Activated T-cell treated with anti-CD3 and anti-CD28 coated beads, Interleukin-2, amount 50 U/mL, for 72 hours (primary cell): Measurements from ENCODE around the gene METTL2B. TPM values are rescaled to one million over a fixed set of nuclear protein-coding genes. Genes with fewer than 3 reads are reported as not detected.
"Not testable (repeated sequence)": the region's sequence is repeated elsewhere in the genome, so short reads cannot be mapped to it uniquely, and the experiment has no call there.

Experiments used
- ATAC-seq, 2 donors: fragments of 150-1000 bp; cut with Tn5 transposase; replicated peaks in 1 of 2; 2 replicates each; pipeline ENCODE4 v1.10.0; 2021; ENCODE audit warnings: moderate library complexity in 2 of 2, mild to moderate bottlenecking in 1 of 2
- DNase-seq, 2 donors: peaks; one replicate each; pipeline ENCODE4 v3.0.0; 2021 to 2022; ENCODE audit warnings: mixed read lengths in 1 of 2
- H3K27ac Mint-ChIP-seq: one replicate; pipeline ENCODE4 v1.8.0; 2022; ENCODE audit warnings: mild to moderate bottlenecking, moderate library complexity, mixed read lengths
- H3K27me3 Mint-ChIP-seq: one replicate; pipeline ENCODE4 v1.8.0; 2022; ENCODE audit warnings: low read depth, mixed read lengths
- H3K36me3 Mint-ChIP-seq, 2 donors: one replicate each; pipeline ENCODE4 v1.8.0; 2022; ENCODE audit warnings: mixed read lengths in 2 of 2, mild to moderate bottlenecking in 1 of 2; ENCODE audit not compliant: insufficient read depth in 2 of 2
- H3K4me1 Mint-ChIP-seq: one replicate; pipeline ENCODE4 v1.8.0; 2022; ENCODE audit warnings: low read depth, mixed read lengths
- H3K4me3 Mint-ChIP-seq, 2 donors: one replicate each; pipeline ENCODE4 v1.8.0; 2022; ENCODE audit warnings: mild to moderate bottlenecking in 2 of 2, mixed read lengths in 2 of 2, moderate library complexity in 2 of 2
- H3K9me3 Mint-ChIP-seq, 2 donors: one replicate each; pipeline ENCODE4 v1.8.0; 2022; ENCODE audit warnings: mixed read lengths in 2 of 2
- total RNA-seq, 2 donors: library from RNA; stranded (reverse); gene quantifications; one replicate each; pipeline ENCODE4 v1.2.3, GENCODE V29; 2022

METTL2B gene
- total RNA-seq, 2 donors from 2014 or later = 33.9 to 35.9 TPM

- ATAC-seq = peak; percentile 29 to 30
- no peaks in the 10 kb centered on the region for H3K9me3 Mint-ChIP-seq
- H3K27me3 Mint-ChIP-seq = no peaks in the 10 kb centered on the region
- DNase-seq = peak; percentile 58
- peak overlapping the region; percentile 35 for H3K27ac Mint-ChIP-seq
- H3K4me1 Mint-ChIP-seq = peaks cover 47% of the 10 kb centered on the region
- H3K36me3 Mint-ChIP-seq = peaks cover 5 to 22% of the 10 kb centered on the region in 2 donors
- peak overlapping the region; percentile 98 for H3K4me3 Mint-ChIP-seq
Measured at GRCh38 chr7:128459394-128459878, 17.1 kb upstream of the METTL2B start.

- peaks cover 27% of the 10 kb centered on the region for H3K4me1 Mint-ChIP-seq
- no peak overlapping the region for H3K27ac Mint-ChIP-seq
- peaks cover 5 to 17% of the 10 kb centered on the region in 2 donors for H3K36me3 Mint-ChIP-seq
- H3K4me3 Mint-ChIP-seq = no peak overlapping the region
- ATAC-seq (no peak), DNase-seq (no peak)
- H3K27me3 Mint-ChIP-seq = no peaks in the 10 kb centered on the region
- no peaks in the 10 kb centered on the region for H3K9me3 Mint-ChIP-seq
Measured at GRCh38 chr7:128462460-128462859, 14.1 kb upstream of the METTL2B start.

- H3K9me3 Mint-ChIP-seq, H3K27ac Mint-ChIP-seq, DNase-seq, H3K27me3 Mint-ChIP-seq, H3K4me3 Mint-ChIP-seq, ATAC-seq: not testable (repeated sequence)
- Mint-ChIP-seq H3K36me3 (peaks cover 2 to 12% of the 10 kb centered on the region in 2 donors), H3K4me1 (peaks cover 18% of the 10 kb centered on the region)
Measured at GRCh38 chr7:128463345-128463744, 13.2 kb upstream of the METTL2B start.

GRCh38 chr7:128463933-128464332, 12.6 kb upstream of the METTL2B start:
- H3K27ac Mint-ChIP-seq, H3K36me3 Mint-ChIP-seq, H3K27me3 Mint-ChIP-seq, H3K4me3 Mint-ChIP-seq, DNase-seq, ATAC-seq, H3K9me3 Mint-ChIP-seq: not testable (repeated sequence)
- H3K4me1 Mint-ChIP-seq = peaks cover 12% of the 10 kb centered on the region

DNA sequence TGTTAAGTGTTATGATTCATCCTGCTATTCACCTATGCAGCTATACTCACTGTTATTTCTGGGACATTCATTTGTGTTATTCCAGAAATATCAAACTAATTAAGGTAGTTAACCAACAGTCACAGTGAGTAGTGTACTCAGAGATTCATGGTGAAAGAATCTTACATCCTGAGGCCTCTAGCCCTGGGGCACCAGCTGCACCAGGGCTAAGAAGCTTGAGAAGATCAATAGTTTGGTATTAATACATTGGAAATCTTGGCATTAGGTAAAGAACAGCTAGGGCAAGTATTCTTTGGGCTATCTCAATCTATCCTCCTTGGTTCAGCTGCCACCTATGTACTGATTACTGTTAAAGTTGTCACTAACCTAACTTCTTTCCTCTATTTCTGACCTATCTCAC, 9.7 kb upstream of the METTL2B start:
- not testable (repeated sequence) for DNase-seq, H3K4me1 Mint-ChIP-seq, H3K4me3 Mint-ChIP-seq, H3K27ac Mint-ChIP-seq, H3K9me3 Mint-ChIP-seq, H3K27me3 Mint-ChIP-seq, ATAC-seq, H3K36me3 Mint-ChIP-seq

GRCh38 chr7:128477336-128477690, 765 bp downstream of the METTL2B start:
- peak overlapping the region; percentile 98 for H3K27ac Mint-ChIP-seq
- not testable (repeated sequence) for H3K9me3 Mint-ChIP-seq, DNase-seq, H3K36me3 Mint-ChIP-seq, ATAC-seq, H3K27me3 Mint-ChIP-seq
- peak overlapping the region; percentile 94 to 98 for H3K4me3 Mint-ChIP-seq
- H3K4me1 Mint-ChIP-seq = peaks cover 34% of the 10 kb centered on the region

DNA sequence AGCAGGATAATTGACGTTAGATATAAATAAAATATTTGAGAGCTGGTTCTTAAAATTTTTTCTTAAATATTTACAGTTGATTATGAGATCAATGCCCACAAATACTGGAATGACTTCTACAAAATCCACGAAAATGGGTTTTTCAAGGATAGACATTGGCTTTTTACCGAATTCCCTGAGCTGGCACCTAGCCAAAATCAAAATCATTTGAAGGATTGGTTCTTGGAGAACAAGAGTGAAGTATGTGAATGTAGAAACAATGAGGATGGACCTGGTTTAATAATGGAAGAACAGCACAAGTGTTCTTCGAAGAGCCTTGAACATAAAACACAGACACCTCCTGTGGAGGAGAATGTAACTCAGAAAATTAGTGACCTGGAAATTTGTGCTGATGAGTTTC, 2.5 kb downstream of the METTL2B start:
- Mint-ChIP-seq H3K36me3 (peaks cover 2 to 15% of the 10 kb centered on the region in 2 donors), H3K4me1 (peaks cover 34% of the 10 kb centered on the region), H3K4me3 (peak overlapping the region in 1 of 2 donors; percentile 45)
- DNase-seq, H3K9me3 Mint-ChIP-seq, ATAC-seq, H3K27ac Mint-ChIP-seq, H3K27me3 Mint-ChIP-seq: not testable (repeated sequence)

GRCh38 chr7:128488134-128488533, 11.6 kb downstream of the METTL2B start:
- peaks cover 2 to 14% of the 10 kb centered on the region in 2 donors for H3K36me3 Mint-ChIP-seq
- H3K27me3 Mint-ChIP-seq, H3K9me3 Mint-ChIP-seq, H3K4me1 Mint-ChIP-seq, DNase-seq, H3K4me3 Mint-ChIP-seq, H3K27ac Mint-ChIP-seq, ATAC-seq: not testable (repeated sequence)

DNA sequence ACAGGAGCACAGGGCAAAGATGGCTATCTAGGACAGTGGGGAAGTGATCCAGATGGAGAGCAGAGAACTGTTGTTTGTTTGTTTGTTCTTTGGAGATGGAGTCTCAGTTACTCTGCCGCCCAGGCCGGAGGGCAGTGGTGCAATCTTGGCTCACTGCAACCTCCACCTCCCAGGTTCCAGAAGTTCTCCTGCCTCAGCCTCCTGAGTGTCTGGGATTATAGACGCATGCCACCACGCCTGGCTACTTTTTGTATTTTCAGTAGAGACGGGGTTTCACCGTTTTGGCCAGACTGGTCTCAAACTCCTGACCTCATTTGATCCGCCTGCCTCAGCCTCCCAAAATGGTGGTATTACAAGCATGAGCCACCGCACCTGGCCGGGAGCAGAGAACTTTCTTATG, 20.9 kb downstream of the METTL2B start:
- Mint-ChIP-seq H3K27me3 (no peaks in the 10 kb centered on the region), H3K4me3 (no peak overlapping the region), H3K9me3 (no peaks in the 10 kb centered on the region), H3K36me3 (peaks cover 7 to 14% of the 10 kb centered on the region in 2 donors), H3K27ac (no peak overlapping the region), H3K4me1 (no peaks in the 10 kb centered on the region)
- ATAC-seq = no peak
- no peak for DNase-seq

DNA sequence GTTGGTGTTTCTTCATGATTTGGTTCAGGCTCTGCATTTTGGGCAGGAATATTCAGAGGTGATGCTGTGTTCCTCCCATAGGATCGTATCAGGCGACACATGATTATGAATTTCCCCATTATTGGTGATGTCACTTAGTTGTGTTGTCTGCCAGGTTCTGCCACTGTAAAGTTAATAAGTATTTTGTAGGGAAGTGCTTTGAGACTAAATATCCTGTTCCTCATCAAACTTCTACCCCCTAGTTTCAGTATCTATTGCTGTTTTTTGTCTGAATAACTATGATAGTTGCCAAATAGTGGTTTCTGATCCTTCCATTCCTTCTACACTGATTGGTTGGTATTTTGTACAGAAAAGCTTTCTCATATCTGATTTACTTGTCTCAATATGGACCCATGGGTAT, 28.9 kb downstream of the METTL2B start:
- ATAC-seq, H3K9me3 Mint-ChIP-seq, H3K36me3 Mint-ChIP-seq, H3K4me3 Mint-ChIP-seq, H3K27me3 Mint-ChIP-seq, DNase-seq, H3K27ac Mint-ChIP-seq: not testable (repeated sequence)
- peaks cover 12% of the 10 kb centered on the region for H3K4me1 Mint-ChIP-seq

GRCh38 chr7:128506819-128507218, 30.3 kb downstream of the METTL2B start:
- not testable (repeated sequence) for H3K4me3 Mint-ChIP-seq, H3K36me3 Mint-ChIP-seq, ATAC-seq, DNase-seq, H3K27me3 Mint-ChIP-seq, H3K27ac Mint-ChIP-seq, H3K9me3 Mint-ChIP-seq
- H3K4me1 Mint-ChIP-seq = peaks cover 22% of the 10 kb centered on the region

DNA sequence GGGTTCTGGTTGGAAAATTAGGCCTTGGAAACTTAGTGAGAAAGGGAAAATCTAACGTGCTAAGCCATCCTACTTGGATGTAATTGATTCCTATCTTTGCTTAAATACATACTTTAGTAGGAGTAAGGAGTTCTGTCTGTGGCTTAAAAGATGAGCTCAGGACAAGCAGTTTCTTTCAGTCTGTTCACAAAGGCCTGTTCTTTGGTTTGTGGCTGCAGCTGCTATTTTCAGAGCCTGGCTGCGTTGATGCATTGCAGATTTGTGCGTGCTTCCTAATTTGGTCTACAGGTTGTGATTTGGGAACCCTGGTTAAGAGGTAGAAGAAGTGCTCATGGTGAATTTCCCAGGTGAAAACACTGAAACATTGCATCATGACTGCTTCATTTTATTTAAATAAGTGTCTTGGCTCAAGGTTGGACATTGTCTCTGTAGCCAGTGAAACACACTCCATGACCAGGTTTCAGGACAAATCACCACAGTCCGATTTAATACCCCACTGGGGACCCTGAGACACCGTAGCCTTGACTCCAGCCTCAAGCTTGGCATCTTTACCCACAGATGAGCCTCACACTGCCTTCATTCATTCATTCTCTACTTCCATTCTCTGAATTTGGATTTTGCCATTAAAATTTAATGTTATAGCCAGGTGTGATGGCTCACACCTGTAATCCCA, 30.9 kb downstream of the METTL2B start:
- DNase-seq, H3K9me3 Mint-ChIP-seq, ATAC-seq, H3K36me3 Mint-ChIP-seq, H3K27ac Mint-ChIP-seq, H3K4me3 Mint-ChIP-seq, H3K27me3 Mint-ChIP-seq: not testable (repeated sequence)
- peaks cover 22% of the 10 kb centered on the region for H3K4me1 Mint-ChIP-seq

DNA sequence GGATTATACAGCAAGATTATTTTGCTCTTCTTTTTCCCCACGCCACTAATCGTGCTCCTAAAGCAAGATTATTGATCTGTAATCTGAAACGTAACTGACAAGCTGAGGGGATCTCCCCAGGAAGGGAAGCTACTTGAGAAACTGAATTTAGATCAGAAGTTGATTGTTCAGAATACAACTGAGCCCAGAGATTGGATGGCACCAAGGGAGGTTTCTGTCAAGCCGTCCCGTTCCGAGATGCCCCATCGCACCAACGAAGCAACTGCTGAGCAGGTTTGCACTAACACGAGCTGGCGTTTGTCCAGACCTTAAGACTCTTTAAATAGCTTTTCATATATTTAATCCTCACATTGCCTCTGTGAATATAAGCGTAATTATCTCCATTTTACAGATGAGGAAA, 35.1 kb downstream of the METTL2B start:
- H3K9me3 Mint-ChIP-seq, DNase-seq, H3K27me3 Mint-ChIP-seq, H3K36me3 Mint-ChIP-seq, H3K27ac Mint-ChIP-seq: not testable (repeated sequence)
- peak overlapping the region in 1 of 2 donors; percentile 49 for H3K4me3 Mint-ChIP-seq
- peaks cover 18% of the 10 kb centered on the region for H3K4me1 Mint-ChIP-seq
- peak in 1 of 2 donors; percentile 45 for ATAC-seq

GRCh38 chr7:128515232-128515631, 38.7 kb downstream of the METTL2B start:
- H3K4me3 Mint-ChIP-seq, H3K9me3 Mint-ChIP-seq, H3K27ac Mint-ChIP-seq, ATAC-seq, H3K36me3 Mint-ChIP-seq, H3K27me3 Mint-ChIP-seq, DNase-seq: not testable (repeated sequence)
- peaks cover 10% of the 10 kb centered on the region for H3K4me1 Mint-ChIP-seq
